GM18909 (cell line): ENCODE results near the gene DPP10.
"Not testable (repeated sequence)": the region's sequence is repeated elsewhere in the genome, so short reads cannot be mapped to it uniquely, and the experiment has no call there.

ENCODE experiments used
- ATAC-seq: cut with Tn5 transposase; IDR thresholded peaks from one replicate; pipeline ENCODE4 v1.9.1; 2021; ENCODE audit warnings: mild to moderate bottlenecking; ENCODE audit not compliant: unreplicated experiment, poor library complexity

The DPP10 gene

GRCh38 chr2:114442510-114442909 is at the start of gene DPP10:
Gene DPP10, plus strand, starts transcription at chr2:114442641.
- no peak for ATAC-seq

DNA sequence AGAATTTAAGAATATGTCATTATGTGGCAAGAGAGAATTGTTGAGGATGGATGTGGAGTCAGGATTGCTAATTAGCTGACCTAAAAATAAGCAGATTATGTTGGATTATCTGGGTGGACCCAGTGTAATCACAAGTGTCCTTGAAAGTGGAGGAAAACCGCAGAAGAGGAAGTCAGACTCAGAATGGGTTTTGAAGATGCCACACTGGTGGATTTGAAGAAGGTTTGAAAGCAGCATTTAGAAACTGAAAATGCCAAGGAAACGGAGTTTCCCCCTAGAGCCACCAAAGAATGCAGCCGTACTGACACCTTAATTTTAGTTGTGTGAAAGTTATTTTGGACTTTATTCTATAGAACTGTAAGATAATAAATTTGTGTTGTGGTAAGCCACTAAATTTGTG is 41.6 kb upstream of the DPP10 start:
- no peak for ATAC-seq

DNA sequence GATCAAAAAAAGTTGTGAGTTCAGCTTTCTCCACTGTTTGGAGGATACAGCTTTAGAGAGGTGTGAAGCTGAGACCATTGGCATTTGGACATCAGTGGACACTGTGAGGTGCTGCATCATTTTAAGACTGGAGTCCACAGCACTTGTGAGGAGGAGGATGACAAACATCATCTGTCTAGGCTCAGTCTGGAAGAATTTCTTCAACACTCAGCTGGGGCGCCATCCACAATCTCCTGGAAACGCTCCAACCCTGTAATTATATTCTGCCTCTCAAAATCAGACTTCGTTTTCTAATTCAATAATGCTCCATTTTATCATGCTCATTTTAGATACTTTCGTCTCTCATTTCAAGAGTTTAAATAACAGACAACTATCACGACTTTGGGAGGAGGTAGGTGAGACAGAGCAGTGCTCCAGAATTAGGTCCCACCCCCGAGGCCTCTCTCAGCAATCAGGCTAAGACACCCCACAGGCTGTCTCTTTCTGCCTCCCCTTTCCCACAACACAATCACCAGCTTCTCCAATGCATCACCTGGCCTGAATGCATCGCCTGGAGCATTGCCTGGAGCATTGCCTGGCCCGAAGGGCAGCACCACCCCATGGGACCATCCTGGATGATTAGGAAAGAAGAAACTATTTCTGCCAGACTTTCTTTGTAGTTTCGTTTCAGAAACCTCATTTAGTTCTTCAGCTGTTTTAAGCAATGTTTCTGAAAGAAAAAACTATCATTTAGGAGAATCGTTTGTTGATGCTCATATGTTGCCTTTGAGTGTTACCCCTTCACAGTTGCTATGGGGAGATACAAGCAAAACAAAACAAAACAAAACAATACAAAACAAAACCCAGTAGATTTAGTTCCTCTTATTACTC is 37.0 kb upstream of the DPP10 start:
- no peak for ATAC-seq

- ATAC-seq = no peak
These were observed 36.1 kb upstream of the DPP10 start for GRCh38 chr2:114406347-114406746.

- not testable (repeated sequence) for ATAC-seq
These were observed 35.1 kb upstream of the DPP10 start for GRCh38 chr2:114407353-114407752.

DNA sequence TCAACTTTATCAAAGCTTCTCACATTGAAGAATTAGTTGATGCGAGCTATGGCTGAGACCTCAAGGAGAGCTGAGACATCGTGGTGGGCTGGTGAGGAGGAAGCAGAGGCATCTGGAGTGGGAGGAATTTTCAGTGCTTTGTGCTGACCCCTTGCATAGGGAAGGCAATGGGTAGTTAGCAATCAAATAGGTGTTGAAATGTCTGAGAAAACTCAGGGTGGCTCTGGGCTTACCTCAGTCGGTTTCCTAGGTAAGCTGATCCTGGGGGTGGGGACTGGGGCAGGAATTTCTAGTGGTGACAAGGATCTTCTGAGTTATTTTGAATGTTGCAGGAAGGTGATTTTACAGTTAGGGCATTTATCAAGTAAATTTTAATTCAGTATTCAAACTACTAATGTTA is 20.7 kb upstream of the DPP10 start:
- no peak for ATAC-seq

GRCh38 chr2:114424699-114425098 is 17.7 kb upstream of the DPP10 start:
- ATAC-seq = no peak

DNA sequence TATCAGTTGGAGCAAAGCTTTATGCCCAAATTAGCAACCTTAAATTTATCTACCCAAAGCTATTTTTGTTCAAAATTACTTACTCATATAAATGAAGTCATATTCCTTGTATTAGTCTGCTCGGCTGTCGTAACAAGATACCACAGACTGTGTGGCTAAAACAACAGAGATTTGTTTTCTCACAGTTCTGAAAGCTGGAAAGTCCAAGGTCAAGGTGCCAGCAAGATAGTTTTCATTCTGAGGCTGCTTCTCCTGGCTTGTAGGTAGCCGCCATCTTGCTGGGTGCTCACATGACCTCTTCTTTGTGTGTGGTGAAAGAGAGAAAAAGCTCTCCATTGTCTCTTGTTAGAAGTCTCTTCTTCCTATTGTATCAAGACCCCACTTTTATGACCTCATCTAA is 15.7 kb upstream of the DPP10 start:
- no peak for ATAC-seq

GRCh38 chr2:114436329-114436728 is 6.1 kb upstream of the DPP10 start:
- no peak for ATAC-seq

- no peak for ATAC-seq
These were observed 4.1 kb downstream of the DPP10 start for GRCh38 chr2:114446571-114446970.

- no peak for ATAC-seq
These were observed 8.2 kb downstream of the DPP10 start for GRCh38 chr2:114450639-114451038.

GRCh38 chr2:114456566-114456965 is 14.1 kb downstream of the DPP10 start:
- no peak for ATAC-seq

- no peak for ATAC-seq
These were observed 15.5 kb downstream of the DPP10 start for GRCh38 chr2:114457956-114458355.

GRCh38 chr2:114461116-114461515 is 18.7 kb downstream of the DPP10 start:
- ATAC-seq = no peak

- no peak for ATAC-seq
These were observed 22.7 kb downstream of the DPP10 start for GRCh38 chr2:114464961-114465706.

DNA sequence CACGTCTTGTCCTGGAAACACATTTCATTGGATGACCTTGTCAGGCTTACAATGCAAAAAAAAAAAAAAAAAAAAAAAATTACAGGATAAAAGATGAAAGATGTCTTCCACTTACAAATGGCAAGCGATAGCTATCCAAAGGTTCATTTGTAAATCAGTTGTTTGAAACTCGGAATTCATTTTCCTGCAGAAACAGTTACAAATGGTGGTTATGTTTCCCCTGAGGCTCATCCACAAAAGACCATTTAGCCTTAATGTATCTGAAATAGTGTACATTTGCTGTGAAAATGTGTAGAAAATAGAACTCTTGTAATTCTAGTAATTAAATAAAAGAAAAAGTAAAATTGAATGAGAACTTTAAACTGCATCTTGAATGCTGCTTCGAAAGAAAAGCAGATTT is 25.9 kb downstream of the DPP10 start:
- ATAC-seq = no peak

DNA sequence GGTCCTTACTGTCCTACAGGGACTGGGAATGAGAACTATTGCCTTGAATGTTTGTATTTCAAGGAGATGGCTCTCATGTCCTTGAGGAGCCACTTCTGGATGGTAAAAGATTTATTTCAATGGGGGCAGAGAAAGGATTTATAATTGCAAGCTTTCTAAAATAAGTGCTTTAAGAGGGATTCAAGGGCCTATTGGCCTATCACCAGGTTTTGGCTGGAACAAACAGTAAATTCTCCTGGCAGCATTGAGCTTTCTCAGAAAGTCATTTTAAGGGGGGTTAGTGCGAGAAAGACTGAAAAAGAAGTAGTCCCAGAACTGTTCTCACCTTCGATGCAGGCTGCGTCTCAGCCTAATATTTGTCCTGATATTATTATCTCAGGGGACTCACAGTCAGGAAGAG is 29.8 kb downstream of the DPP10 start:
- ATAC-seq = no peak

GRCh38 chr2:114472726-114473125 is 30.3 kb downstream of the DPP10 start:
- no peak for ATAC-seq

GRCh38 chr2:114488841-114489530 is 46.5 kb downstream of the DPP10 start:
- ATAC-seq = no peak

DNA sequence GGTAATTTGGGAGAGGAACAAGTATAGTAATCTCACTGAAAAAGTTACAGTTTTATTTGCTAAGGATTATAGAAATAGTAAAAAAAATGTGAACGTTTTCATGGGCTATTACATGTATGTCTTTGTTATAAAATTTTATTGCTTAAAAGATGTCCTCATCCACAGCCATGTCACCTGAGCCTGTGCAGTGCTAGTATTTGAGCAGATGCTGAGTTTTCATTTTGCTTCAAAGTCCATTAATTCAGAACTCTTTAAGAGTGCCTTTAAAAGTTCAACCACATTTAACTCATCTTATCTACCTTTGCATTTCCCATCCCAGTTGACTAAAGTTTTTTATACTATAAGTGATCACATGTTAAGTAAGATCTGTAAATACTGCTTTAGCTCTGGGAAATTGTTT is 52.6 kb downstream of the DPP10 start:
- ATAC-seq = no peak

GRCh38 chr2:114496959-114497358 is 54.5 kb downstream of the DPP10 start:
- ATAC-seq = no peak
